Activated CD4-positive, alpha-beta T cell treated with anti-CD3 and anti-CD28 coated beads, Interleukin-2, amount 10 ng/mL, durations not matched to agents 7 days and 5 days (primary cell): ENCODE data around the gene EXOC6B. TPM values are rescaled to one million over a fixed set of nuclear protein-coding genes. Genes with fewer than 3 reads are reported as not detected.

ENCODE experiments used
- CTCF ChIA-PET: fragments of 350-600 bp; sonication (Branson Sonifier 250); formaldehyde crosslinking; loops from one replicate; lab custom pipeline; 2021; ENCODE audit warnings: antibody characterized with exemption; lab: Charles Lee
- POLR2A ChIA-PET: fragments of 350-600 bp; sonication (Branson Sonifier 250); formaldehyde crosslinking; loops from one replicate; lab custom pipeline; 2021; ENCODE audit warnings: antibody characterized with exemption; lab: Charles Lee
- DNase-seq: peaks from one replicate; pipeline ENCODE4 v3.0.0-alpha.2; 2020
- H3K27ac Mint-ChIP-seq: one replicate; pipeline ENCODE4 v1.8.0; 2021; ENCODE audit warnings: mild to moderate bottlenecking, moderate library complexity, mixed read lengths
- H3K27me3 Mint-ChIP-seq: one replicate; pipeline ENCODE4 v1.8.0; 2021; ENCODE audit warnings: mixed read lengths
- H3K36me3 Mint-ChIP-seq: one replicate; pipeline ENCODE4 v1.8.0; 2021; ENCODE audit warnings: low read depth, mixed read lengths
- H3K4me1 Mint-ChIP-seq: one replicate; pipeline ENCODE4 v1.8.0; 2021; ENCODE audit warnings: mixed read lengths
- H3K4me3 Mint-ChIP-seq: one replicate; pipeline ENCODE4 v1.8.0; 2021; ENCODE audit warnings: mild to moderate bottlenecking, moderate library complexity, mixed read lengths
- H3K9me3 Mint-ChIP-seq: one replicate; pipeline ENCODE4 v1.8.0; 2021; ENCODE audit warnings: mixed read lengths
- total RNA-seq, 2 experiments: library from RNA; stranded (reverse); gene quantifications; one replicate each; pipeline ENCODE4 v1.2.3, GENCODE V29; 2021

Gene EXOC6B
- total RNA-seq, 2 experiments from 2014 or later = 14.8 to 16.4 TPM

- POLR2A ChIA-PET = no interaction called here
- no peak for DNase-seq
- Mint-ChIP-seq H3K4me1 (no peaks in the 10 kb centered on the region), H3K27me3 (no peaks in the 10 kb centered on the region), H3K36me3 (no peaks in the 10 kb centered on the region), H3K27ac (no peak overlapping the region), H3K4me3 (no peak overlapping the region), H3K9me3 (no peaks in the 10 kb centered on the region)
- CTCF ChIA-PET = interaction anchor here (2.2 kb wide), 1 partner anchor 13 kb away, joined by 4 read pairs; no protein-coding TSS in a partner anchor
Measured at GRCh38 chr2:72208225-72208624, 617.6 kb downstream of the EXOC6B start.

GRCh38 chr2:72207334-72207733 lies 618.5 kb downstream of the EXOC6B start:
- no peaks in the 10 kb centered on the region for H3K4me1 Mint-ChIP-seq
- H3K4me3 Mint-ChIP-seq = no peak overlapping the region
- no peak for DNase-seq
- H3K9me3 Mint-ChIP-seq = no peaks in the 10 kb centered on the region
- H3K27me3 Mint-ChIP-seq = no peaks in the 10 kb centered on the region
- ChIA-PET CTCF (interaction anchor here (2.2 kb wide), 1 partner anchor 14 kb away, joined by 4 read pairs; no protein-coding TSS in a partner anchor), POLR2A (no interaction called here)
- H3K27ac Mint-ChIP-seq = no peak overlapping the region
- H3K36me3 Mint-ChIP-seq = no peaks in the 10 kb centered on the region

- Mint-ChIP-seq H3K4me1 (no peaks in the 10 kb centered on the region), H3K27me3 (no peaks in the 10 kb centered on the region), H3K27ac (no peak overlapping the region), H3K36me3 (no peaks in the 10 kb centered on the region), H3K9me3 (no peaks in the 10 kb centered on the region), H3K4me3 (no peak overlapping the region)
- DNase-seq = no peak
- POLR2A ChIA-PET = no interaction called here
- CTCF ChIA-PET = no interaction called here
Measured at GRCh38 chr2:72205504-72205881, 620.3 kb downstream of the EXOC6B start.

GRCh38 chr2:72204786-72205503 lies 620.9 kb downstream of the EXOC6B start:
- no peak overlapping the region for H3K27ac Mint-ChIP-seq
- ChIA-PET POLR2A (no interaction called here), CTCF (no interaction called here)
- no peaks in the 10 kb centered on the region for H3K36me3 Mint-ChIP-seq
- no peaks in the 10 kb centered on the region for H3K4me1 Mint-ChIP-seq
- H3K9me3 Mint-ChIP-seq = no peaks in the 10 kb centered on the region
- no peak for DNase-seq
- no peak overlapping the region for H3K4me3 Mint-ChIP-seq
- no peaks in the 10 kb centered on the region for H3K27me3 Mint-ChIP-seq

- no peak for DNase-seq
- no peak overlapping the region for H3K4me3 Mint-ChIP-seq
- CTCF ChIA-PET = no interaction called here
- H3K9me3 Mint-ChIP-seq = no peaks in the 10 kb centered on the region
- no peaks in the 10 kb centered on the region for H3K4me1 Mint-ChIP-seq
- H3K27me3 Mint-ChIP-seq = no peaks in the 10 kb centered on the region
- POLR2A ChIA-PET = no interaction called here
- H3K27ac Mint-ChIP-seq = no peak overlapping the region
- H3K36me3 Mint-ChIP-seq = no peaks in the 10 kb centered on the region
Measured at GRCh38 chr2:72204156-72204785, 621.6 kb downstream of the EXOC6B start.

- H3K4me3 Mint-ChIP-seq = no peak overlapping the region
- ChIA-PET CTCF (interaction anchor here (1.3 kb wide), 1 partner anchor 18 kb away, joined by 3 read pairs; no protein-coding TSS in a partner anchor), POLR2A (no interaction called here)
- H3K4me1 Mint-ChIP-seq = no peaks in the 10 kb centered on the region
- H3K27ac Mint-ChIP-seq = no peak overlapping the region
- H3K9me3 Mint-ChIP-seq = no peaks in the 10 kb centered on the region
- no peak for DNase-seq
- H3K36me3 Mint-ChIP-seq = no peaks in the 10 kb centered on the region
- H3K27me3 Mint-ChIP-seq = no peaks in the 10 kb centered on the region
Measured at GRCh38 chr2:72198532-72199241, 627.1 kb downstream of the EXOC6B start.

GRCh38 chr2:72193723-72194122 lies 632.1 kb downstream of the EXOC6B start:
- ChIA-PET POLR2A (no interaction called here), CTCF (no interaction called here)
- Mint-ChIP-seq H3K27me3 (no peaks in the 10 kb centered on the region), H3K27ac (no peak overlapping the region), H3K36me3 (no peaks in the 10 kb centered on the region), H3K4me1 (no peaks in the 10 kb centered on the region), H3K4me3 (no peak overlapping the region), H3K9me3 (no peaks in the 10 kb centered on the region)
- DNase-seq = no peak

- H3K27me3 Mint-ChIP-seq = no peaks in the 10 kb centered on the region
- DNase-seq = no peak
- ChIA-PET POLR2A (no interaction called here), CTCF (interaction anchor here (0.6 kb wide), 1 partner anchor 437 kb away, joined by 3 read pairs; no protein-coding TSS in a partner anchor)
- no peak overlapping the region for H3K27ac Mint-ChIP-seq
- H3K4me1 Mint-ChIP-seq = no peaks in the 10 kb centered on the region
- H3K9me3 Mint-ChIP-seq = peaks cover 4% of the 10 kb centered on the region
- H3K36me3 Mint-ChIP-seq = no peaks in the 10 kb centered on the region
- no peak overlapping the region for H3K4me3 Mint-ChIP-seq
Measured at GRCh38 chr2:72191441-72191840, 634.4 kb downstream of the EXOC6B start.

- Mint-ChIP-seq H3K27me3 (no peaks in the 10 kb centered on the region), H3K36me3 (no peaks in the 10 kb centered on the region), H3K27ac (no peak overlapping the region), H3K9me3 (peaks cover 4% of the 10 kb centered on the region), H3K4me3 (no peak overlapping the region), H3K4me1 (no peaks in the 10 kb centered on the region)
- ChIA-PET CTCF (no interaction called here), POLR2A (no interaction called here)
- no peak for DNase-seq
Measured at GRCh38 chr2:72185206-72185605, 640.6 kb downstream of the EXOC6B start.

GRCh38 chr2:72183466-72183865 lies 642.4 kb downstream of the EXOC6B start:
- CTCF ChIA-PET = no interaction called here
- POLR2A ChIA-PET = no interaction called here
- Mint-ChIP-seq H3K27me3 (no peaks in the 10 kb centered on the region), H3K4me3 (no peak overlapping the region), H3K4me1 (no peaks in the 10 kb centered on the region), H3K9me3 (peaks cover 4% of the 10 kb centered on the region), H3K36me3 (no peaks in the 10 kb centered on the region), H3K27ac (no peak overlapping the region)
- DNase-seq = no peak

- Mint-ChIP-seq H3K27ac (no peak overlapping the region), H3K27me3 (no peaks in the 10 kb centered on the region), H3K9me3 (peaks cover under 1% of the 10 kb centered on the region), H3K36me3 (no peaks in the 10 kb centered on the region), H3K4me1 (no peaks in the 10 kb centered on the region), H3K4me3 (no peak overlapping the region)
- POLR2A ChIA-PET = no interaction called here
- DNase-seq = no peak
- CTCF ChIA-PET = no interaction called here
Measured at GRCh38 chr2:72183016-72183415, 642.8 kb downstream of the EXOC6B start.

GRCh38 chr2:72182547-72182946 lies 643.3 kb downstream of the EXOC6B start:
- no peak overlapping the region for H3K4me3 Mint-ChIP-seq
- H3K27ac Mint-ChIP-seq = no peak overlapping the region
- ChIA-PET CTCF (no interaction called here), POLR2A (no interaction called here)
- no peaks in the 10 kb centered on the region for H3K4me1 Mint-ChIP-seq
- H3K36me3 Mint-ChIP-seq = no peaks in the 10 kb centered on the region
- H3K27me3 Mint-ChIP-seq = no peaks in the 10 kb centered on the region
- DNase-seq = no peak
- H3K9me3 Mint-ChIP-seq = no peaks in the 10 kb centered on the region

- ChIA-PET POLR2A (no interaction called here), CTCF (interaction anchor here (1.1 kb wide), 1 partner anchor 17 kb away, joined by 3 read pairs; no protein-coding TSS in a partner anchor)
- H3K9me3 Mint-ChIP-seq = no peaks in the 10 kb centered on the region
- no peak for DNase-seq
- no peak overlapping the region for H3K27ac Mint-ChIP-seq
- H3K36me3 Mint-ChIP-seq = no peaks in the 10 kb centered on the region
- H3K4me1 Mint-ChIP-seq = no peaks in the 10 kb centered on the region
- no peaks in the 10 kb centered on the region for H3K27me3 Mint-ChIP-seq
- H3K4me3 Mint-ChIP-seq = no peak overlapping the region
Measured at GRCh38 chr2:72181616-72182015, 644.2 kb downstream of the EXOC6B start.
